ENCODE measurements around the gene WDSUB1. TPM values are rescaled to one million over a fixed set of nuclear protein-coding genes. Genes with fewer than 3 reads are reported as not detected.

The WDSUB1 gene
- total and polyA plus RNA-seq, 9 of the 15 experiments (the other 6 are each of a cell fraction or from before 2014, with no cell fraction given), result 5.2 to 13.7 (median 9.4) TPM

- no peak for TF ChIP-seq ATF1 (CRISPR knock-in tag; IDR thresholded peaks at IDR 0.05)
- no peak for TF ChIP-seq ATF1 (tag; IDR thresholded peaks at IDR 0.05)
- TF ChIP-seq MTF1 (CRISPR knock-in tag; IDR thresholded peaks at IDR 0.05; ENCODE audit: borderline replicate concordance), result 0 out of 2 replicates have a peak, but pooled peaks have one; percentile 50
- TF ChIP-seq MBD2 (IDR thresholded peaks at IDR 0.05; ENCODE audit: borderline replicate concordance, low read depth), result no peak
- TF ChIP-seq SAFB2 (IDR thresholded peaks at IDR 0.05; ENCODE audit: borderline replicate concordance, low read depth, low read length, severe bottlenecking), result no peak
- no peak for TF ChIP-seq HDAC1 (IDR thresholded peaks at IDR 0.05)
- no peak for TF ChIP-seq HLTF (IDR thresholded peaks at IDR 0.05)
- no peak for TF ChIP-seq ZNF143 (CRISPR knock-in tag; IDR thresholded peaks at IDR 0.05)
Measured at GRCh38 chr2:159281002-159281401, 5.5 kb downstream of the WDSUB1 start (continued).

GRCh38 chr2:159279700-159280099, 6.8 kb downstream of the WDSUB1 start:
- 93% methylated on average over 2 of the region's 2 CpGs for WGBS (ENCODE audit: insufficient coverage, low coverage, missing lambda C conversion rate)
- Histone ChIP-seq H3K9me3 (replicated peaks; ENCODE audit: control insufficient read depth, insufficient read depth, low read depth, low read length) (no peaks in the 10 kb centered on the region), H3K36me3 (ENCODE audit: control insufficient read depth, insufficient read depth, low read length) (peaks cover 33% of the 10 kb centered on the region; the same call in 2 of the 3 replicates), H3K9ac (ENCODE audit: insufficient read depth in 1 of 2, low read depth in 2 of 2, low read length in 2 of 2) (no peak overlapping the region), H3K9me1 (ENCODE audit: control insufficient read depth, insufficient read depth, low read length) (no peaks in the 10 kb centered on the region), H3K4me3 (no peak overlapping the region), H3K79me2 (ENCODE audit: control insufficient read depth, insufficient read depth, low read length) (peaks cover 19% of the 10 kb centered on the region), H4K20me1 (replicated peaks; ENCODE audit: control insufficient read depth, insufficient read depth, low read length) (no peaks in the 10 kb centered on the region), H3K4me2 (ENCODE audit: insufficient read depth, low read length) (no peak overlapping the region), H3K27me3 (ENCODE audit: control insufficient read depth in 2 of 2, insufficient read depth in 2 of 2, low read length in 2 of 2) (no peaks in the 10 kb centered on the region), H3K27ac (ENCODE audit: extremely low read depth, low read depth, low read length) (no peak overlapping the region), H3K4me1 (replicated peaks in 1 of 2; ENCODE audit: control insufficient read depth in 2 of 2, insufficient read depth in 2 of 2, low read length in 2 of 2) (no peaks in the 10 kb centered on the region; a peak in 1 of 5 replicates), H2AFZ (ENCODE audit: low read depth, low read length) (no peak overlapping the region)
- ATAC-seq, result no peak
- ChIA-PET CTCF (ENCODE audit: low intra/inter-chr PET ratio) (no interaction called here), POLR2A (interaction anchor here (0.7 to 1.7 kb wide), 3 partner anchors 10 to 214 kb away, joined by 3 to 5 read pairs (median 3); no protein-coding TSS in a partner anchor)
- intact Hi-C loops (cut with micrococcal nuclease) (no loop called here), in situ Hi-C loops (cut with MboI) (no loop called here)
- FAIRE-seq, result no peak
- TF ChIP-seq, protein P1, sequence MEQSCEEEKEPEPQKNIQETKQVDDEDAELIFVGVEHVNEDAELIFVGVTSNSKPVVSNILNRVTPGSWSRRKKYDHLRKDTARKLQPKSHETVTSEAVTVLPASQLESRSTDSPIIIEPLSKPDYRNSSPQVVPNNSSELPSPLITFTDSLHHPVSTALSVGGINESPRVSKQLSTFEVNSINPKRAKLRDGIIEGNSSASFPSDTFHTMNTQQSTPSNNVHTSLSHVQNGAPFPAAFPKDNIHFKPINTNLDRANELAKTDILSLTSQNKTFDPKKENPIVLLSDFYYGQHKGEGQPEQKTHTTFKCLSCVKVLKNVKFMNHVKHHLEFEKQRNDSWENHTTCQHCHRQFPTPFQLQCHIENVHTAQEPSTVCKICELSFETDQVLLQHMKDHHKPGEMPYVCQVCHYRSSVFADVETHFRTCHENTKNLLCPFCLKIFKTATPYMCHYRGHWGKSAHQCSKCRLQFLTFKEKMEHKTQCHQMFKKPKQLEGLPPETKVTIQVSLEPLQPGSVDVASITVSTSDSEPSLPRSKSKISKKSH (CRISPR knock-in tag; IDR thresholded peaks at IDR 0.05), result no peak
- TF ChIP-seq FOXJ3 (CRISPR knock-in tag; IDR thresholded peaks at IDR 0.05) (no peak), YBX1 (IDR thresholded peaks at IDR 0.05) (no peak), ZFP36 (IDR thresholded peaks at IDR 0.05; ENCODE audit: low read depth, low read length, partially characterized antibody) (no peak), HDAC2 (IDR thresholded peaks at IDR 0.05) (no peak), LEF1 (IDR thresholded peaks at IDR 0.05) (no peak)
- TF ChIP-seq, protein P2, sequence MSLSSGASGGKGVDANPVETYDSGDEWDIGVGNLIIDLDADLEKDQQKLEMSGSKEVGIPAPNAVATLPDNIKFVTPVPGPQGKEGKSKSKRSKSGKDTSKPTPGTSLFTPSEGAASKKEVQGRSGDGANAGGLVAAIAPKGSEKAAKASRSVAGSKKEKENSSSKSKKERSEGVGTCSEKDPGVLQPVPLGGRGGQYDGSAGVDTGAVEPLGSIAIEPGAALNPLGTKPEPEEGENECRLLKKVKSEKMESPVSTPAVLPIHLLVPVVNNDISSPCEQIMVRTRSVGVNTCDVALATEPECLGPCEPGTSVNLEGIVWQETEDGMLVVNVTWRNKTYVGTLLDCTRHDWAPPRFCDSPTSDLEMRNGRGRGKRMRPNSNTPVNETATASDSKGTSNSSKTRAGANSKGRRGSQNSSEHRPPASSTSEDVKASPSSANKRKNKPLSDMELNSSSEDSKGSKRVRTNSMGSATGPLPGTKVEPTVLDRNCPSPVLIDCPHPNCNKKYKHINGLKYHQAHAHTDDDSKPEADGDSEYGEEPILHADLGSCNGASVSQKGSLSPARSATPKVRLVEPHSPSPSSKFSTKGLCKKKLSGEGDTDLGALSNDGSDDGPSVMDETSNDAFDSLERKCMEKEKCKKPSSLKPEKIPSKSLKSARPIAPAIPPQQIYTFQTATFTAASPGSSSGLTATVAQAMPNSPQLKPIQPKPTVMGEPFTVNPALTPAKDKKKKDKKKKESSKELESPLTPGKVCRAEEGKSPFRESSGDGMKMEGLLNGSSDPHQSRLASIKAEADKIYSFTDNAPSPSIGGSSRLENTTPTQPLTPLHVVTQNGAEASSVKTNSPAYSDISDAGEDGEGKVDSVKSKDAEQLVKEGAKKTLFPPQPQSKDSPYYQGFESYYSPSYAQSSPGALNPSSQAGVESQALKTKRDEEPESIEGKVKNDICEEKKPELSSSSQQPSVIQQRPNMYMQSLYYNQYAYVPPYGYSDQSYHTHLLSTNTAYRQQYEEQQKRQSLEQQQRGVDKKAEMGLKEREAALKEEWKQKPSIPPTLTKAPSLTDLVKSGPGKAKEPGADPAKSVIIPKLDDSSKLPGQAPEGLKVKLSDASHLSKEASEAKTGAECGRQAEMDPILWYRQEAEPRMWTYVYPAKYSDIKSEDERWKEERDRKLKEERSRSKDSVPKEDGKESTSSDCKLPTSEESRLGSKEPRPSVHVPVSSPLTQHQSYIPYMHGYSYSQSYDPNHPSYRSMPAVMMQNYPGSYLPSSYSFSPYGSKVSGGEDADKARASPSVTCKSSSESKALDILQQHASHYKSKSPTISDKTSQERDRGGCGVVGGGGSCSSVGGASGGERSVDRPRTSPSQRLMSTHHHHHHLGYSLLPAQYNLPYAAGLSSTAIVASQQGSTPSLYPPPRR (CRISPR knock-in tag; IDR thresholded peaks at IDR 0.05; ENCODE audit: borderline replicate concordance), result no peak
- no TSS peak for BruUV-seq (replicated peaks)
- DNase-seq (ENCODE audit: extremely low read depth in 1 of 4, low spot score in 3 of 4), result no peak

All from K562 (cell line).